Upper lobe of left lung (tissue), 6 donors: ENCODE data around the gene AEBP2. TPM values are rescaled to one million over a fixed set of nuclear protein-coding genes. Genes with fewer than 3 reads are reported as not detected.

ENCODE experiments used
- ATAC-seq, 2 donors: fragments of 200-7000 bp; cut with Tn5 transposase; one replicate each; pipeline ENCODE4 v1.9.1; 2022; ENCODE audit warnings: mild to moderate bottlenecking in 2 of 2, moderate library complexity in 2 of 2; ENCODE audit not compliant: low FRiP score in 2 of 2
- DNase-seq, 2 donors: peaks; one replicate each; pipeline ENCODE4 v3.0.0-alpha.2; 2019 to 2020
- H3K27ac ChIP-seq, 4 donors: fragments of 200-600 bp; sonication (generic); one replicate each; pipeline ENCODE4 v1.5.1; 2016 to 2019
- H3K27me3 ChIP-seq, 4 donors: fragments of 200-600 bp; sonication (generic); one replicate each; pipeline ENCODE4 v1.5.1; 2017 to 2019
- H3K36me3 ChIP-seq, 4 donors: fragments of 200-600 bp; sonication (generic); one replicate each; pipeline ENCODE4 v1.5.1; 2016 to 2019
- H3K4me1 ChIP-seq, 4 donors: fragments of 200-600 bp; sonication (generic); one replicate each; pipeline ENCODE4 v1.5.1; 2018 to 2019
- H3K4me3 ChIP-seq, 4 donors: fragments of 200-600 bp; sonication (generic); one replicate each; pipeline ENCODE4 v1.5.1; 2017 to 2019; ENCODE audit warnings: mild to moderate bottlenecking in 2 of 4, moderate library complexity in 1 of 4
- H3K9me3 ChIP-seq, 4 donors: fragments of 200-600 bp; sonication (generic); one replicate each; pipeline ENCODE4 v1.5.1; 2018 to 2019
- CTCF ChIP-seq, 6 experiments: fragments of 450-650 bp in 4 of 6; fragments of 200-600 bp in 2 of 6; sonication (generic) in 2 of 6; IDR thresholded peaks; one replicate each; pipeline ENCODE4 v1.5.1; 2016 to 2019; ENCODE audit warnings: antibody characterized with exemption in 6 of 6
- EP300 ChIP-seq, 4 donors: sonication (generic); formaldehyde crosslinking; IDR thresholded peaks; one replicate each; pipeline ENCODE4 v1.5.1; 2017; ENCODE audit warnings: antibody characterized with exemption in 4 of 4, control low read depth in 2 of 4
- POLR2A ChIP-seq, 4 donors: fragments of 450-650 bp; IDR thresholded peaks; one replicate each; pipeline ENCODE4 v1.5.1; 2016 to 2017; ENCODE audit warnings: antibody characterized with exemption in 4 of 4, mild to moderate bottlenecking in 2 of 4
- POLR2AphosphoS5 ChIP-seq, 2 donors: sonication (generic); formaldehyde crosslinking; IDR thresholded peaks; one replicate each; pipeline ENCODE4 v1.5.1; 2017; ENCODE audit warnings: antibody characterized with exemption in 2 of 2
- WGBS, 2 donors: methylation state at CpG; one replicate each; pipeline ENCODE4 v1.1.5; 2017 to 2018; 5-methylcytosine and 5-hydroxymethylcytosine counted together
- total RNA-seq, 6 donors: library from RNA; depleted of rRNA in 4 of 6; stranded (reverse); fragments of >200 nt in 4 of 6; gene quantifications; one replicate each; pipeline versions ENCODE4 v1.1.0 to v1.2.1, GENCODE V29; 2016 to 2021
- donor health status: DM: no; HTN: no; CAD: no; lungs with moderate emphysema.
- donor health status: DM: no; HTN: yes; CAD: no; lungs with severe emphysema.

AEBP2 gene
- total RNA-seq, 6 donors from 2014 or later: 27.7 to 73.9 (median 40.6) TPM

- DNase-seq (no peak), ATAC-seq (peak in 1 of 2 donors; percentile 24)
- Histone ChIP-seq H3K9me3 (no peaks in the 10 kb centered on the region), H3K27me3 (no peaks in the 10 kb centered on the region), H3K4me3 (no peak overlapping the region), H3K36me3 (no peaks in the 10 kb centered on the region), H3K4me1 (no peaks in the 10 kb centered on the region), H3K27ac (no peak overlapping the region)
- 77 to 81% methylated on average over 5 of the region's 5 CpGs for WGBS, 2 donors
- TF ChIP-seq POLR2AphosphoS5 (IDR thresholded peaks at IDR 0.05): no peak
- no peak for TF ChIP-seq EP300 (IDR thresholded peaks at IDR 0.05)
- TF ChIP-seq POLR2A (IDR thresholded peaks at IDR 0.05): no peak
- TF ChIP-seq CTCF (IDR thresholded peaks at IDR 0.05): no peak
Observed at GRCh38 chr12:19431407-19432308, 7.6 kb upstream of the AEBP2 start.

- Histone ChIP-seq H3K27ac (no peak overlapping the region), H3K9me3 (no peaks in the 10 kb centered on the region), H3K36me3 (no peaks in the 10 kb centered on the region), H3K27me3 (no peaks in the 10 kb centered on the region), H3K4me3 (no peak overlapping the region), H3K4me1 (no peaks in the 10 kb centered on the region)
- DNase-seq (no peak), ATAC-seq (no peak)
- 90 to 92% methylated on average over 9 of the region's 9 CpGs for WGBS, 2 donors
- TF ChIP-seq POLR2AphosphoS5 (IDR thresholded peaks at IDR 0.05) (no peak), EP300 (IDR thresholded peaks at IDR 0.05) (no peak), CTCF (IDR thresholded peaks at IDR 0.05) (no peak), POLR2A (IDR thresholded peaks at IDR 0.05) (no peak)
Observed at GRCh38 chr12:19432309-19433170, 6.8 kb upstream of the AEBP2 start.

GRCh38 chr12:19434538-19434937, 4.8 kb upstream of the AEBP2 start:
- H3K27ac ChIP-seq: no peak overlapping the region
- no peak for ATAC-seq
- DNase-seq: no peak
- peaks cover 0 to 5% (median 0%) of the 10 kb centered on the region in 4 donors for H3K9me3 ChIP-seq
- H3K4me3 ChIP-seq: no peak overlapping the region
- TF ChIP-seq CTCF (IDR thresholded peaks at IDR 0.05) (no peak), POLR2A (IDR thresholded peaks at IDR 0.05) (no peak), EP300 (IDR thresholded peaks at IDR 0.05) (no peak), POLR2AphosphoS5 (IDR thresholded peaks at IDR 0.05) (no peak)
- no peaks in the 10 kb centered on the region for H3K27me3 ChIP-seq
- H3K4me1 ChIP-seq: no peaks in the 10 kb centered on the region
- no peaks in the 10 kb centered on the region for H3K36me3 ChIP-seq
- 65 to 75% methylated on average over 3 of the region's 3 CpGs for WGBS, 2 donors

- H3K4me3 ChIP-seq: no peak overlapping the region
- H3K27ac ChIP-seq: no peak overlapping the region
- no peaks in the 10 kb centered on the region for H3K36me3 ChIP-seq
- WGBS, 2 donors: 87 to 92% methylated on average over 10 of the region's 10 CpGs
- H3K27me3 ChIP-seq: no peaks in the 10 kb centered on the region
- TF ChIP-seq EP300 (IDR thresholded peaks at IDR 0.05): no peak
- TF ChIP-seq CTCF (IDR thresholded peaks at IDR 0.05): no peak
- no peak for TF ChIP-seq POLR2AphosphoS5 (IDR thresholded peaks at IDR 0.05)
- TF ChIP-seq POLR2A (IDR thresholded peaks at IDR 0.05): no peak
- no peak for DNase-seq
- peaks cover 0 to 5% (median 0%) of the 10 kb centered on the region in 4 donors for H3K9me3 ChIP-seq
- no peak for ATAC-seq
- H3K4me1 ChIP-seq: peaks cover 0 to under 1% (median 0%) of the 10 kb centered on the region in 4 donors
Observed at GRCh38 chr12:19435831-19436497, 3.3 kb upstream of the AEBP2 start.
